Measurements from ENCODE around the gene ARPC3.

DNA sequence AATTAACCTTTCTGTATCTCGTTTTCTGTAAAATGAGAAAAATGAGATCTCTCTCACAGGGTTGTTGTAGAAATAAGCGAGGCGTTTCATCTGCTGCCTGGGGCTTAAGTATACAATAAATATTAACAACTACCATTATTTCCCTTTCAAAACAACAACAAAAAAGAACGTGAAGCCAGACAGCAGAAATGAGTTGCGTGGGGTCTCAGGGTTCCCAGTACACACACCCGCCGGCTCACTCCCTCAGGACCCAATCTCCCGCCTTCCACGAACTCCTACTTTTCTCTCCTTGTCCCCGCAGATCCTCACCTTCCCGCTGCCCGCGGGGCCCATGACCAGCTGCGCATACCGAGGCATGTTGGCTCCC is 17.7 kb upstream of the ARPC3 start:
- TF ChIP-seq, protein P1, sequence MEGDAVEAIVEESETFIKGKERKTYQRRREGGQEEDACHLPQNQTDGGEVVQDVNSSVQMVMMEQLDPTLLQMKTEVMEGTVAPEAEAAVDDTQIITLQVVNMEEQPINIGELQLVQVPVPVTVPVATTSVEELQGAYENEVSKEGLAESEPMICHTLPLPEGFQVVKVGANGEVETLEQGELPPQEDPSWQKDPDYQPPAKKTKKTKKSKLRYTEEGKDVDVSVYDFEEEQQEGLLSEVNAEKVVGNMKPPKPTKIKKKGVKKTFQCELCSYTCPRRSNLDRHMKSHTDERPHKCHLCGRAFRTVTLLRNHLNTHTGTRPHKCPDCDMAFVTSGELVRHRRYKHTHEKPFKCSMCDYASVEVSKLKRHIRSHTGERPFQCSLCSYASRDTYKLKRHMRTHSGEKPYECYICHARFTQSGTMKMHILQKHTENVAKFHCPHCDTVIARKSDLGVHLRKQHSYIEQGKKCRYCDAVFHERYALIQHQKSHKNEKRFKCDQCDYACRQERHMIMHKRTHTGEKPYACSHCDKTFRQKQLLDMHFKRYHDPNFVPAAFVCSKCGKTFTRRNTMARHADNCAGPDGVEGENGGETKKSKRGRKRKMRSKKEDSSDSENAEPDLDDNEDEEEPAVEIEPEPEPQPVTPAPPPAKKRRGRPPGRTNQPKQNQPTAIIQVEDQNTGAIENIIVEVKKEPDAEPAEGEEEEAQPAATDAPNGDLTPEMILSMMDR (IDR thresholded peaks at IDR 0.05) = no peak
- TF ChIP-seq ZFX (IDR thresholded peaks at IDR 0.05; ENCODE audit: borderline replicate concordance) = no peak
